Stomach smooth muscle (tissue), 2 donors: ENCODE measurements around the gene NOXA1.

Experiments
- H3K27ac ChIP-seq: one replicate; pipeline ENCODE4 v1.7.0; 2013; ENCODE audit warnings: mild to moderate bottlenecking, low read length, inconsistent platforms
- H3K27me3 ChIP-seq, 2 donors: one replicate each; pipeline ENCODE4 v1.7.0; 2013; ENCODE audit warnings: low read length in 2 of 2; ENCODE audit not compliant: insufficient read depth in 2 of 2, control insufficient read depth in 1 of 2
- H3K36me3 ChIP-seq, 2 donors: one replicate each; pipeline ENCODE4 v1.7.0; 2013; ENCODE audit warnings: low read length in 2 of 2; ENCODE audit not compliant: control insufficient read depth in 2 of 2, insufficient read depth in 2 of 2
- H3K4me1 ChIP-seq: one replicate; pipeline ENCODE4 v1.7.0; 2013; ENCODE audit warnings: low read length; ENCODE audit not compliant: control insufficient read depth, insufficient read depth
- H3K4me3 ChIP-seq, 2 donors: one replicate each; pipeline ENCODE4 v1.7.0; 2013; ENCODE audit warnings: low read length in 2 of 2
- H3K9ac ChIP-seq, 2 donors: one replicate each; pipeline ENCODE4 v1.7.0; 2013; ENCODE audit warnings: low read length in 2 of 2, mild to moderate bottlenecking in 1 of 2
- H3K9me3 ChIP-seq, 2 donors: one replicate each; pipeline ENCODE4 v1.7.0; 2013; ENCODE audit warnings: low read length in 2 of 2; ENCODE audit not compliant: control insufficient read depth in 2 of 2
- donor health status: healthy.
- donor health status: Pancreatic carcinoma.

The NOXA1 gene

DNA sequence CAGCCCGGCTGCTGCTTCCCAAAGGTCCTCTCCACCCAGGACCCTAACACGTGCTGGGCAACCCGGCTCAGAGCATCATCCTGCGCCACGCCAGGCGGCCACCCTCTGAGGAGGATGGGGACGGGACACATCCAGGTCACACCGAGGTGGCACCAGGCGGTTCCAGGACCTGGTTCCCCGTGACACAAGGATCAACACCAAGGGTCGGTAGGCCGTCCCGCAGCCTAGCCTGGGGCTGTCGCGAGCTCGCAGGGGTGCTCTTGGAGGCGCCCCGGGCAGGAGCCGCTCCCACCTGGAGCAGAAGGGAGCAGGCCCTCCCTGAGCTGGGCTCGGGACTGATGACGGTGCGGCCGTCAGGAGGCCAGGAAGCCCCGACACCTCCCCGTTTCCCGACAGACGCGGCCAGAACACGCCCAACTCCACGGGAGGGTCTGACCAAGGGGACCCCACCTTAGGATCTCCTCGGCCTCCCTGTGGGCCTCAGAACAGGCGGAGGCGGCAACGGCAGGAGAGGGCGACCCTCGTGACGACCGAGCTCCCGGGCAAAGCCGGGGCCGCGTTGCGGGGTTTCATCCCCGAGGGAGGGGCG is 6.5 kb upstream of the NOXA1 start:
- Histone ChIP-seq H3K4me1 (peaks cover 6% of the 10 kb centered on the region), H3K27ac (no peak overlapping the region), H3K9ac (no peak overlapping the region)

DNA sequence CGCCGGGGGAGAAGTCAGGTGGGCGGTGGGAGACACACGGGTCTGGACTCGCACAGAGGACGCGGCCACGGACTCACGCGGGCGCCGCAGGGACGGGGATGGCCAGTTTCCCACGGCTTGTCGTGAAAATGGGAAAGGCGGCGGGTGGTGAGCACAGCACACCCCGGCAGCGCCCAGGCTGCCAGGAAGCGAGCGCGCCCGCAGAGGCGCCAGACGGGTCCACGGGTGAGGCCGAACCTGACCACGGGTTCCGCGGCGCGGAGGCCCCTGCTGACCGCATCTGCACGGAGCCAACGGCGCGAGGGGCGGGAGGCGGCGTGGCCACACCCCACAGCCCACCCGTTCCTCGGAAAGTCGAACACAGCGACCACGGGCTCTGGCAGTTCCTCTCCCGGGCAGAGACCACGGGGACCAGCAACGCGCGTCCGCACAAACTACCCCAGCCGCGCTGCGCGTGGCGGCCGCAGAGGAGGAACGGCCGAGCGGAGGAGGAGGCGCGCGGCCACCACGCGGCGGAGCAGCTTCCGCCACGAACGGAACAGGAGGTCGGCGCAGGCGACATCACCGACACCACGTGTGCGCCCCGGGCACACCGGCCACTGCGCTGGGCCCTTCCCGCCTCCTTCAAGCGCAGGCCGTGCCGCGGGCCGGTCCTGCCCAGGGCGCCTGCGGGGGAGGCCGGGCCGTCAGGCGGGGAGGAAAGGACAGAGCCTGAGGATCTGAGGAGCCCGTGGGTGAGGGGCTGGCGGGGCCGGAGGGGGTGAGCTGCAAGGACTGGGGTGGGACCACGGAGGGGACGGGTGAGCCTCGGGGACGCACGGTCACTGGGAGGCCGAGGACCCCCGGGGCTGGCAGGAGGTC is 5.8 kb upstream of the NOXA1 start:
- Histone ChIP-seq H3K9me3 (no peaks in the 10 kb centered on the region), H3K27ac (no peak overlapping the region), H3K4me1 (peaks cover 10% of the 10 kb centered on the region), H3K36me3 (no peaks in the 10 kb centered on the region), H3K4me3 (peak overlapping the region in 1 of 2 donors; percentile 54), H3K27me3 (no peaks in the 10 kb centered on the region), H3K9ac (no peak overlapping the region)

More for the DNA sequence above, 6.5 kb upstream of the NOXA1 start:
- no peaks in the 10 kb centered on the region for H3K27me3 ChIP-seq
- H3K9me3 ChIP-seq = no peaks in the 10 kb centered on the region
- H3K36me3 ChIP-seq = no peaks in the 10 kb centered on the region
- no peak overlapping the region for H3K4me3 ChIP-seq

DNA sequence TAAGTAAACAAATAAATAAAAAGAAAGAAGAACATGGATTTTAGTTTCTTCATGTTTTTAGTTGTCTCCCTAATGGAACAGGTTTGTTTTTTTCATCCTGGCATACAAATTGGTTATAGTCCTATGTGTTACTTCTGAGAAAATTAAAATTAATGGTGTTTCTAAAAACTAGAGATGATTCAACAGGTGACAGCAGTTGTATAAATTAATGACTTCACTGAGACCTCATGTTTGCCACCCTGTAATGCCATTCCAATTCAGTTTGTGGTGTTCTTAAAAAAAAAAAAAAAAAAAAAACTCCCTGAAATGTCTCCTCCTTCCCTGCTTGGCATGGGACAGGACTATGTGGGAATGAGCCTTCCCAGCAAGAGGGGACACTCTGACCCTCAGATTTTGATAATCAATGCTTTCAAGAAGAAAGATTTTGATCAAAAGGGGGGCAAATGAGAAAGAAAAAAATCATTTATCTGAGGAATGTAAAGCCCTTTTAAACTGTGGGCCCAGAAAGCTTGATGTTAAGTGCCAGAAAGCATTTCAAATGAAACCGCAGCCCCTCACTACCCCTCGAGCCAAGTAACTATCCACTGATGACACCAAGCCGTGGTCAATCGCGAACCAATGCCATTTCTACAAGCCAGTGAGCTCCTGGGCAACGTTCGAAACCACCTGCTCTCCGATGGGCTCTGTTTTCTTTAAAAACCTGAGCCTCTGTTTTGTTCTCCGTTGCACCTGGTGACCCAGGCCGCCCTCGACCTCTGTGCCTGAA is 1.2 kb upstream of the NOXA1 start:
- no peak overlapping the region for H3K27ac ChIP-seq
- peak overlapping the region; percentile 70 to 73 for H3K9ac ChIP-seq
- H3K9me3 ChIP-seq = no peaks in the 10 kb centered on the region
- no peaks in the 10 kb centered on the region for H3K27me3 ChIP-seq
- peaks cover 22% of the 10 kb centered on the region for H3K4me1 ChIP-seq
- H3K36me3 ChIP-seq = no peaks in the 10 kb centered on the region
- H3K4me3 ChIP-seq = peak overlapping the region; percentile 82

DNA sequence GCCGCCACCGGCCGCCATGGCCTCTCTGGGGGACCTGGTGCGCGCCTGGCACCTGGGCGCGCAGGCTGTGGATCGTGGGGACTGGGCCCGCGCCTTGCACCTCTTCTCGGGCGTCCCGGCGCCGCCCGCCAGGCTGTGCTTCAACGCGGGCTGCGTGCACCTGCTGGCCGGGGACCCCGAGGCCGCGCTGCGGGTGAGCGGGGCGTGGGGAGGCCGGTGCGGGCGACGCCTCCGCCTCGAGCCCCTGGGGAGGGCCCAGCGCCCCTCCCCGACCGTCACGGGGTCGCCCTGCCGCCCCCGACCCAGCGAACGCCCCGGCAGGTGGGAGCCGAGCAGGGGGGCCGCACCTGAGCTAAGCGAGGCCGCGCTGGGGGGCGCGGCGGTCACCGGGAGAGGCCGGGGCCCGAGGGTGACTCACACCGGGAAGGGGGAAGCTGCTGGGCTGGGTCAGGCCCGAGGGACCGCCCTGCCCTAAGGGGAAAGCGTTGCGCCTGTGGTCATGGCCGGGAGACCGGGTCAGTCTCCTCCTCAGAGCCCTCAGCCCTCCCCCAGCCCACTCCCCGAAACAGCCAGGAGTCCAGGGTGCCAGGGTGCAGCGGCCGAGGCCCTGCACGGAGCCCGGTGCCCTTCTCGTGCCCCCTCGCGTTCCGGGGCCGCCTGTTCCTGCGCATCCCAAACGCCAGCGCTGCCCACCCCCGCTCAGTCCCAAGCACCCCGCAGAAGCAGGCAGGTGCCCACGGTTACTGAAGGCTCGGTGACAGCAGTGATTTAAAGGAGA is 510 bp downstream of the NOXA1 start:
- H3K4me1 ChIP-seq = peaks cover 22% of the 10 kb centered on the region
- no peaks in the 10 kb centered on the region for H3K36me3 ChIP-seq
- H3K27me3 ChIP-seq = no peaks in the 10 kb centered on the region
- H3K4me3 ChIP-seq = peak overlapping the region; percentile 46 to 82
- H3K9me3 ChIP-seq = no peaks in the 10 kb centered on the region
- peak overlapping the region; percentile 51 to 57 for H3K9ac ChIP-seq
- H3K27ac ChIP-seq = no peak overlapping the region

DNA sequence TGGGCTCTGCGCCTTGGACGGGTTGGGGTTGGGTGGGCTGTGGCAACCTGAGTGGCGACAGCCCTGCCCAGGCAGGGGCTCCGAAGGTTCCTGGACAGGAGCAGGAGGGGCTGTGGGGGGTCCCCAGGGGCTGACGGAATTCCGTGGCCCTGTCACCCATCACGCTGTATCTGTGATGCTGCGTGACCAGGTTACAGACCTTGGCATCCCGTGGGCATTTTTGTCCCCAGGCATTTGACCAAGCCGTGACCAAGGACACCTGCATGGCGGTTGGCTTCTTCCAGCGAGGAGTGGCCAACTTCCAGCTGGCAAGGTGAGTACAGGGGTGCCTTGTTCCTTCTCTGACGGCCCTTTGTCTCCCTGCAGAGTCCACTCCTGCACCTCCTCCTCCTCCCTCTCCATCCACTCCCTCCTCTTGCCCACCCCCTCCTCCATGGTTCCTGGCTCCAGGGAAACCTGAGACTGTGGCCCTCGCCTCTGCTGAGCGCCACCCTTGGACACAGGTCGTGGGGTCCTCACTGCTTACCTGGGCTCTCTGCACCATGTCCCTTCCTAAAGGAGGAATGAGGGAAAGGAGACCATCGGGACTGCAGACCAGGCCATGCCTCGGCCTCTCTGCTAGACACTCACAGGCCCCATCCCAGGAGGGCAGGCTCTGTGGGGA is 3.0 kb downstream of the NOXA1 start:
- no peak overlapping the region for H3K9ac ChIP-seq
- H3K4me1 ChIP-seq = peaks cover 29% of the 10 kb centered on the region
- H3K4me3 ChIP-seq = no peak overlapping the region
- peaks cover 2 to 10% of the 10 kb centered on the region in 2 donors for H3K27me3 ChIP-seq
- H3K27ac ChIP-seq = no peak overlapping the region
- no peaks in the 10 kb centered on the region for H3K9me3 ChIP-seq
- no peaks in the 10 kb centered on the region for H3K36me3 ChIP-seq

DNA sequence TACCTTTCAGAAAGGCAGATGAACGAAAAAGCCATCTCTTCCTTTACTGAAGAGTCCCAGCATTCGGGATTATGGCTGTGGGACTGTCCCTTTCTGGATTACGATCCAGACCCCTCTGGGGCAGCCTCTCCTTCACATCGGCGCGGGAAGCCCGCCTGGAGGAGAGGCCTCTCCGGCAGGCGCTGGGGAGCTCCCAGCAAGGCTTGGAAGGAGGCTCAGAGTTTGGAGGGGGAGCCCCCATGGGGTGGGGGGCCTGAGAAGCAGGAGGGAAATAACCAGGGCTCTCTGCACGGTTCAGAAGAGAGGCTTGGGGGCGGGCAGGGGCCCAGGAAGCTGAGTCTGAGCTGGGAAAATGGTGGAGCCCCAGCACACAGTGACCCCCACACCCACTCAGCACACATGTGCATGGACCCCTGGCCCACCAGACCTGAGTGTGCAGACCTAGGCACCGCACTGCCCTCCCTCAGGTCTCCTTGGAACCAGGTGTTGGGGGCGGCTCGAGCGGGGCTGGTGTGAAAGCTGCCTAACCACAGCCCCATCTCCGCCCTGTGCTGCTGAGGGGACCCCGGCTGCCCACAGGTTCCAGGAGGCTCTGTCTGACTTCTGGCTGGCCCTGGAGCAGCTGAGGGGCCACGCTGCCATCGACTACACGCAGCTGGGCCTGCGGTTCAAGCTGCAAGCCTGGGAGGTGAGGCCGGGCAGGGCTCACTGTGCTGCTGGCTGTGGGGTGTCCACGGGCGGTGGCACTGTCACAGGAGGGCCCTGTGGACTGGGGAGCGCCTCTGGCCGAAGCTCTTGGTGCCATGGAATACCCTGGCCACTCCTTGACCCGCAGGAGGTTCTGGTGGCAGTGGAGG is 4.5 kb downstream of the NOXA1 start:
- H3K36me3 ChIP-seq = no peaks in the 10 kb centered on the region
- H3K9ac ChIP-seq = no peak overlapping the region
- no peaks in the 10 kb centered on the region for H3K9me3 ChIP-seq
- H3K4me1 ChIP-seq = peaks cover 18% of the 10 kb centered on the region
- H3K27ac ChIP-seq = no peak overlapping the region
- peaks cover 2 to 10% of the 10 kb centered on the region in 2 donors for H3K27me3 ChIP-seq
- no peak overlapping the region for H3K4me3 ChIP-seq

DNA sequence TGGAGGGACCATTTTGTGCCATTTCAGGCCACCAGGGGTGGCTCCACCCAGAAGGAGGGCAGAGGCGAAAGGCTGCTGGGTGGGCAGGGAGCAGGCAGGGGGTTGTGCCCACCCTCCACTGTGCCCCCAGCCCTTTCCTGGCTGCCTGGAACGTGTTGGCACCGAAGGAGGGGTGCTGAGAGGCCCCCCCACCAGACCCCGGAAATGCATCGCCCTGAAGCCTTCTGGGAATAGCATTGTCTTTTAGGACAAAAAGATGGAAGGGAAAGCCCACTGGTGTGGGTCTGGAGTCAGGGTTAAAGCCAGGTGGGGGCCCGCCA is 5.1 kb downstream of the NOXA1 start:
- Histone ChIP-seq H3K36me3 (no peaks in the 10 kb centered on the region), H3K27ac (no peak overlapping the region), H3K4me1 (peaks cover 18% of the 10 kb centered on the region), H3K4me3 (no peak overlapping the region), H3K27me3 (peaks cover 2 to 10% of the 10 kb centered on the region in 2 donors), H3K9me3 (no peaks in the 10 kb centered on the region), H3K9ac (no peak overlapping the region)

DNA sequence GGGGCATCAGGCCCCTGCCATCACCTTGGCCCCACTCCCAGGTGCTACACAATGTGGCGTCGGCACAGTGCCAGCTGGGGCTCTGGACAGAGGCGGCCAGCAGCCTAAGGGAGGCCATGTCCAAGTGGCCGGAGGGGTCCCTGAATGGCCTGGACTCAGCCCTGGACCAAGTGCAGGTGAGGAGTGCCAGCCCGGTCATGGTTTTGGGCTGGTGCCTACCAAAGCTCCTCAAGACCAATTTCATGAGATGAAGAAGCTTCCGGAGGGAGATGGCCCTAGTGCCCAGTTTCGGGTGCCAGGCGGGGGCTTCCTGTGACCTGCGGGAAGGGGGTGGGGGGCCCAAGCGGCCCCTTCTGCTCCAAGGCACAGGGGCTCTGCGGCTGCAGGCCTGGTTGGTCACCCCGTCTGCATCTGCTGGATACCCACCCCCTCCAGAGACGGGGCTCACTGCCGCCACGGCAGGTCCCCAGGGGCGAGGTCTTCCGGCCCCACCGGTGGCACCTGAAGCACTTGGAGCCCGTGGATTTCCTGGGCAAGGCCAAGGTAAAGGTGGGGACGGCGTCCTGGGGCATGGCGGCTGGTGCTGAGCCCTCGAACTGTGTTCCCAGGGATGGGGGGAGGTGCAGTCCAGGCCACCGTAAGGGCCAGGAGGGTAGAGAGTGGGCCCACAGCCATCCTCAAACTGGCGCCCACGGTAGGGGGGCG is 5.8 kb downstream of the NOXA1 start:
- H3K4me1 ChIP-seq = peaks cover 13% of the 10 kb centered on the region
- H3K36me3 ChIP-seq = no peaks in the 10 kb centered on the region
- no peak overlapping the region for H3K4me3 ChIP-seq
- no peaks in the 10 kb centered on the region for H3K9me3 ChIP-seq
- H3K27me3 ChIP-seq = peaks cover 2 to 10% of the 10 kb centered on the region in 2 donors
- no peak overlapping the region for H3K9ac ChIP-seq
- H3K27ac ChIP-seq = no peak overlapping the region

DNA sequence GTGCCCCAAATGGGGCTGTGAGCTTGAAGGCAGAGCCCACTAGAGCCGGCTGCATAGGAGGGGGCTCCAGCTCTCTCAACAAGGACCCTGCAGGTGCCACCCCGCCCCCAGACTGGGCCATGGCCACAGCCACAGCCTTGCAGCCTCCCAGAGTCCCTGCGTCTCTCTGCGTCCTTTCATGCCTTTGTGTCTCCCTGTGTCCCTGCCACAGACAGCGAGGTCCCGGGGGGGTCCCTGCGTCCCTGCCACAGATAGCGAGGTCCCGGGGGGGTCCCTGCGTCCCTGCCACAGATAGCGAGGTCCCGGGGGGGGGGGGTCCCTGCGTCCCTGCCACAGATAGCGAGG is 6.3 kb downstream of the NOXA1 start:
- Histone ChIP-seq H3K4me1 (peaks cover 11% of the 10 kb centered on the region), H3K36me3 (no peaks in the 10 kb centered on the region), H3K27me3 (peaks cover 2 to 10% of the 10 kb centered on the region in 2 donors), H3K27ac (no peak overlapping the region), H3K4me3 (no peak overlapping the region), H3K9ac (no peak overlapping the region), H3K9me3 (no peaks in the 10 kb centered on the region)
